SK-MEL-5 (cell line): ENCODE data around the gene HMGXB4. TPM values are rescaled to one million over a fixed set of nuclear protein-coding genes. Genes with fewer than 3 reads are reported as not detected.

Experiments used
- DNase-seq: peaks from one replicate; pipeline ENCODE4 v3.0.0-alpha.2; 2016; ENCODE audit warnings: low read depth, low spot score
- in situ Hi-C: cut with HindIII; loops from 2 replicates; pipeline ENCODE4 v1.10.0; 2016; ENCODE audit warnings: low sequenced_read_pairs, high pct_unique_total_duplicates, low pct_unique_long_range_greater_than_20kb
- total RNA-seq: library from RNA; depleted of rRNA; stranded (reverse); fragments of >200 nt; shearing (Covaris generic); gene quantifications from 2 replicates; pipeline ENCODE4 v1.2.3, GENCODE V29; 2014

The HMGXB4 gene
- total RNA-seq, 1 experiment from 2014 or later = 15.1 TPM

DNA sequence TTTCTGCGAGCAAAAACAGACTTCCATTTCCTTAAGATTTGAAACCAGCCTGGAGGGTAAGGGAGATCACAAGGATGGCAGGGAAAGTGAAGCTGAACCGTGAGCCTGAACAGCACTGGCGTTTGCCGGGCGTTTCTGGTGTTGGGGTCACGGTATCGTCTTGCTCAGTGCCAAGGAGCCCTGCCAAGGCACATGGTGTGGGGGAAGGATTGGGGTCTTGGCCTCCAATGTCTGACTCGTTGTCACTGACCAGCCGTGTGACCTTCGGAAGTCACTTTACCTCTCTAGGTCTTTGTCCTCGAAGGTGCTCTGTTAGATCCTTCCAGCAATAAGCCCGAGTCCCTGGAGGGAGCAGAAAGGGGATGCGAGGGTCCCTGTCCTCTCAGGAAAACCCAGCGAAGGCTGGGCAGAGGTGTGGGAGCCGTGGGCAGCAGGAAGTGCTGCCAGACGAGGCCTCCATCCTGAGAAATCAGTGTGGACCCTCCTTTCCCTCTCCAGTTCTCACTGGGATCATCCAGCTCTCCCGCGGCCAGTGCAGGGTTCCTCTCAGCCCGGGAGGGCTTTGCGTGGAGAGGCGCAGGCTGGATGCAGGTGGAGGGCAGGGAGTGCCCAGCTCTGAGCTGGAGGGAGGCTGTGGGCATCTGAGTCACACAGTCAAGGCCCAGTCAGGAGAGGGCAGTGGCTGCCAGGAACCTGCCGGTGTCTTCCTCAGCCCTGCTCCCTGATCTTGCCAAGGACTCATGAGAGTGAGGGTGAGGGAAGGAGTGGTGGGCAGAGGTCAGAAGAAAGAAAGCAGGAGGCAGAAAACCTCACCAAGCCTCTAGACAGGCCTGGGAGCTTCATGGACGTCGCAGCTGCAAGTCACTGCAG is 61.3 kb downstream of the HMGXB4 start:
- in situ Hi-C loops = no loop called here
- DNase-seq = no peak

DNA sequence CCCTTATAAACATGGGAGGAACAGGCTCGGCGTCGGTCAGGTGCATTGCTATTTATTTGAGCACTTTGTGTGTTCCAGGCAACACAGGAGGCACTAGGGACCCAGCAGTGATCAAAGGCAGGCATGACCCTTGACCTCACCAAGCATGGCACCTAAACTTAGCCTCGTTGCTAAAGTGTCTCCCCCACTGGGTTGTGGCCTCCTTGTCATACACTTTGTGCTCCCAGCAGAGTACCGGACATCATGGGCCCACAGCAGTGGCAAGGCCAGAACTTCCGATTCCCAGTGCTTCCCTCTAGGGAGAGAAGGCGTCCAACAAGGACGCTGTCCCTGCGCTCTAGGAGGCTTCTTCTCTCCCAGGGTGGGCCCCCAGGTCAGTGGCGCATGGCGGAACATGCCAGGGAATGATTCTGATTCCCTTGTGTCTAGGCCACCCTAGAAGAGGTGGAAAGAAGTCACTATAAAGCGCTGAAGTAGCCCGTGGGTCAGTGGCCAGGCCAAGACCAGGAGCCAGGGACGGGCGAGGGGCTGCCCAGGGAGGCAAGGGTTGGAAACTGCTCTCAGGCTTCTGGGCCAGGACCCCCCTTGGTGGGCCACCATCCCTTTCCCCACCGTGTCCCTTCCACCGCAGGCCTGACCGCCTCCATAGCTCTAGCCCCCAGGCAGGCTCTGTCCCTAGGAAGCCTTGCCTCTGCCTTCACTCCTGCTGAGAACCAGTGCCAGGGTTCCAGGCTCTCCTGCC is 62.1 kb downstream of the HMGXB4 start:
- no peak for DNase-seq
- in situ Hi-C loops = no loop called here

DNA sequence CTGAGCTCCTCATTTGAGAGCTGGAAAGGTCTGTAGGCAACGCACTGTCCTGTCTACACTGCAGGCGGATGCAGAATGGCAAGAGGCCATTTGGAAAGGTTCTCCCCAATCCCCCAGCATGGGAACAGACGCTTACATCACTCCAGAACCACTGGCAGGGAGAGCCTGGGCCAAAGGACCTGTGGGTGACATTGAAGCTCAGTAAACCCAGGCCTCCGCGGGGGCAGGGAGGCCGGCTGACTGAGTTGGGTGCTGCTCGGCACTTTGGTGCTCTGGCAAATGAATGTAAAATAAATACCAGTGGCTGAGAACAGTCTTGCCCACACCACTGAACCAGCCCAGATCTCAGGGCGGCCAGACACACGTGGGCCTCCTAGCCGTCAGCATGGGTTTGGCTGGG is 64.8 kb downstream of the HMGXB4 start:
- no peak for DNase-seq
- in situ Hi-C loops = no loop called here

DNA sequence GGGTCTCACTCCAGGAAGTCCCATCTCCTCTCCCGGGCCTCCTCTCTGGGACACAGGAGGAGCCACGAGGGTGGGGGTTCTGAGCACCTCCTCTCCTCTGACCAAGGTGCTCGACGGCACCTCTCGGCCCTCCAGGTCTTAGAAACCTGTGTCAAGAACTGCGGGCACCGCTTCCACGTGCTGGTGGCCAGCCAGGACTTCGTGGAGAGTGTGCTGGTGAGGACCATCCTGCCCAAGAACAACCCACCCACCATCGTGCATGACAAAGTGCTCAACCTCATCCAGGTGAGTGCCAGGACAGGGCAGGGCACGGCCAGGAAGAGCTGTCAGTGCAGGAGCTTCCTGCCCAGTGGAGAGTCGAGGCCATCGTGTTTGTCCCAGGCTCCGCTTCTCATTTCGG is 65.6 kb downstream of the HMGXB4 start:
- DNase-seq = no peak
- in situ Hi-C loops = no loop called here

DNA sequence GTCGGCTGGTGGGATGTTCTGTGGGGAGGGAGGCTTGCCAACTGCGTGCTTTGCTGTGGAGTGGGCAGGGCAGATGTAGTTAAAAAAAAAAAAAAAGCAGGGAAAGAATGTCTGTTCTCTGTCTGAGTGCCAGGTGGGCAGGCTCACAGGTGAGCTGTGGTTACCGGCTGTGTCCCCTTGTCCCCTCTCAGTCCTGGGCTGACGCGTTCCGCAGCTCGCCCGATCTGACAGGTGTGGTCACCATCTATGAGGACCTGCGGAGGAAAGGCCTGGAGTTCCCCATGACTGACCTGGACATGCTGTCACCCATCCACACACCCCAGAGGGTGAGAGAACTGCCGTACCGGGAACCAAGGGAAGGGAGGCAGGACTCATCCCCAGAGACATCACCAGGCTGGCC is 66.0 kb downstream of the HMGXB4 start:
- in situ Hi-C loops = no loop called here
- no peak for DNase-seq

DNA sequence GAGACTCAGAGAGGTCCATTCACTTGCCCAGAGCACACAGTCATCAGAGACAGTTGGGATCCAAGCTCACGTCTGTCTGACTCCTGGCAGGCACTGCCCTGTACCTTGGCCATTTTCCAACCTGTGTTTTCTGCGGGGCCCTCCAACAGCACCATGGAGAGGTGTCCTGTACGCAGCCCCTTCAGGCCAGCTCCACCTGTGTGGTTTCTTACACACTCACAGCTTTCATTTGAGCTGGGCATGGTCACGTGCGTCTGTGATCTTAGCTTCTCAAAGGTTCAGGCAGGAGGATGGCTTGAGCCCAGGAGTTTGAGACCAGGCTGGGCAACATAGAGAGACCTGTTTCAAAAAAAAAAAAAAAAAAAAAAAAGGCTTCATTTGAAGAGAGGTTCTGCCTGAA is 66.8 kb downstream of the HMGXB4 start:
- DNase-seq = no peak
- in situ Hi-C loops = no loop called here

DNA sequence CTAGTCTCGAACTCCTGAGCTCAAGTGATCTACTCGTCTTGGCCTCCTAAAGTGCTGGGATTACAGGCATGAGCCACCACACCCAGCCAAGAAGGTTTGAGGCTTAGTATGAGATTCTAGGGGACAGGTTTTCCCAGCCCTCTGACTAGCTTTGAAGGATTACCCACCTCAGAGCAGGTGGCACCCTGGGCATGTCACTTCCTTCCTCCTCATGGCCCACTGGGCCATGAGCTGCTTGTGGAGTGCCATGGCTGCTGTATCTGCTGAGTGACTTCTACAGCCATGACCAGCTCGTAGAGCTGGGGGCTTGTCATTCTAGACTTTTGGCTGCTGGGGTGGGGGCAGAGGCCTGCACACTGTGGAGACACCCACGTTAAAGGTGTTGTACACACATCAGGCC is 67.5 kb downstream of the HMGXB4 start:
- in situ Hi-C loops = no loop called here
- DNase-seq = no peak

DNA sequence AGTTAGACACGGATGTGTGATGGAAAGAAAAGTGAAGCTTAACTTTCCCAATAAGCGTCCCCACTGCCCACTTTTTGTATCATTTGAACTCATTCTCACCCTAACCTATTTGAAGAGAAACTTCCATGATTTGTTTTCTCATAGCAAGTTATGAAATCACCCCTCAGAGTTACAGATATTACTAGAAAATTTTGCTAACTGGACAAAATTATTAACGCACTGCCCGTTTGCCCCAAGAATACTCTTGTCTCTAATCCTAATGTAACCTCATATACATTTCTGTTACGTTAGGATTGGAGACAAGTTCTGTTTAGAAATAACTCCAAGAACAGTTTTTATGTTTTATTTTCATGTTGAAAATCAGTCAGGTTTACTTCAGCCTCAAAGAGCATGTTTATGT is 67.9 kb downstream of the HMGXB4 start:
- in situ Hi-C loops = no loop called here

DNA sequence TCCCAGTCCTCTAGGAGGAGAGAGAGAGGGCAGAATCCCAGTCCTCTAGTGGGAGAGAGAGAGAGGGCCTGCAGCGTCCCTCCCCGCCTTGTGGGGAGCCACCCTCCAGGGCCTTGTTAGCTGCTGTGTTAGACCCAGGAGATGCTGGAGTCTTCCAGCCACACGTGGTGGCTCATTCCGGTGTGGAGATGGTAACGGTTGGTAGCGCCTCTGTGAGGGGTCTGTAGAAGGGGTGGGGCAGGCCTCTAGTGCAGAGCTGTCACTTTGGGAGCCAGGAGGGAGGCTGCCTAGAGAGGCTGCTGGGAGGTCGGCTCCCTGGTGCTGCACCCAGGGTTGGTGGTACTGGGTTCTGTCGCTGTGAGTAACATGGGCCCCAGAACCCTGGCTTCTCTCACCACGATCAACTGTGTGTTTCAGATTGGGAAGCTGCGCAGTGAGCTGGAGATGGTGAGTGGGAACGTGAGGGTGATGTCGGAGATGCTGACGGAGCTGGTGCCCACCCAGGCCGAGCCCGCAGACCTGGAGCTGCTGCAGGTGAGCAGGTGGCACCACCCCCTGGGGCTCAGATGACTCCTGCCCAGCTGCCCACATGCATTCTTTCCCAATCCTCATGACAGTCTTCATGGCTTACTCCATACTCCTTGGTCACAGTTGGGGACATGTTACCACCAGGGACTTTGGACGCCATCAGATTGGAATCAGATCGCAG is 69.7 kb downstream of the HMGXB4 start:
- in situ Hi-C loops = no loop called here
- no peak for DNase-seq

More for the DNA sequence above, 67.9 kb downstream of the HMGXB4 start:
- no peak for DNase-seq

DNA sequence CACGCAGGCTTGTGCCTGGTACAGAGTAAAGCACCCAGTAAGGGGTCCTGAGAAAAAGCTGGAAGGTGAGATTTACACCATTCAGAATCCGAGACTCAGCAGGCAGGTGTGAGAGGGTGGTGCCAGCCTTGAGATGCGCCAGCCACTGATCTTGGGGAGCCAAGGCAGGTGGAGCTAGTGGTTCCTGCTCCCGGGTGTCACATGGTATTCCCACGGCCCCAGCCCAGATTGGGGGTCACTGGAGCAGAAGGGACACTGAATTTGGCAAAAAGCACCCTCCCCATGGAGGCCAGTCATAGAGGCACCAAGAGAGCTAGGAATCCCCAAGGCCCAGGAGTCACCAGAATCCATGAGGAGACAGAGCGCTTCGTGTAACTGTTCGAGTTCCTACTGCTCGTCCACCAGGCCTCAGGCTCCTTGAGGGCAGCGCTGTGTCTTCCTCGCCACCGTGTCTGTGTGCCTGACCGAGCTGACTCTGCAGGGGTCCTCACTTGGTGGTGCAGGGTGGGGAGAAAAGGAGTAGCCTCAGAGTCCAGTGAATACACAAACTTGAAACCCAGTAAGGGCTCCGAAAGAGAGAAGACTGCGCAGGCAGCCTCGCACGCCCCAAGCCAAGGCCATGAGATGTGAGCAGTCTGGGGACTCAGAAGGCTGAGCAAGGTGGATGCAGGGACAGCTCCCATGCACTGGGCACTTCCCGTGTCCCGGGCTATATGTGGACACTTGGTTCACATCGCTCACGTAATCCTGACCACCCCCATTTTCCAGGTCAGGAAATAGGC is 70.6 kb downstream of the HMGXB4 start:
- in situ Hi-C loops = no loop called here
- DNase-seq = no peak

DNA sequence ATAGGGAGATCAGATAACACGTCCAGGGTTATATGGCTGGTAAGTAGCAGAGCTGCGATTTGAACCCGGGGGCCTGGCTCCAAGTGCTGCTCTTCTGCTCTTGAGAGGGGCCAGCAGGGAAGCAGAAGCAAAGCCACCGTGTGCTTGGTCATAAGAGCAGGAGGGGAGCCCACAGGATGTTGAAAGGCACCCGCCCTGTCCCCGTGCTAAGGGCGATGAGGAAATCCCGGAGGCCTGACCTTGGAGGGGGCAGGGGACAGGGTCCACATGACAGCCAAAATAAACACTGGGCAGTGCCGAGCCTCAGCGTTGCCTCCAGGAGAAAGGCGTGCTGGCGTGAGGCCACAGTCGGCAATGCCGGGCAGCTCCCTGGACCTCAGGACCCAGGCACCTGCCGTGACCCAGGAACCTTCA is 71.2 kb downstream of the HMGXB4 start:
- in situ Hi-C loops = no loop called here
- no peak for DNase-seq

DNA sequence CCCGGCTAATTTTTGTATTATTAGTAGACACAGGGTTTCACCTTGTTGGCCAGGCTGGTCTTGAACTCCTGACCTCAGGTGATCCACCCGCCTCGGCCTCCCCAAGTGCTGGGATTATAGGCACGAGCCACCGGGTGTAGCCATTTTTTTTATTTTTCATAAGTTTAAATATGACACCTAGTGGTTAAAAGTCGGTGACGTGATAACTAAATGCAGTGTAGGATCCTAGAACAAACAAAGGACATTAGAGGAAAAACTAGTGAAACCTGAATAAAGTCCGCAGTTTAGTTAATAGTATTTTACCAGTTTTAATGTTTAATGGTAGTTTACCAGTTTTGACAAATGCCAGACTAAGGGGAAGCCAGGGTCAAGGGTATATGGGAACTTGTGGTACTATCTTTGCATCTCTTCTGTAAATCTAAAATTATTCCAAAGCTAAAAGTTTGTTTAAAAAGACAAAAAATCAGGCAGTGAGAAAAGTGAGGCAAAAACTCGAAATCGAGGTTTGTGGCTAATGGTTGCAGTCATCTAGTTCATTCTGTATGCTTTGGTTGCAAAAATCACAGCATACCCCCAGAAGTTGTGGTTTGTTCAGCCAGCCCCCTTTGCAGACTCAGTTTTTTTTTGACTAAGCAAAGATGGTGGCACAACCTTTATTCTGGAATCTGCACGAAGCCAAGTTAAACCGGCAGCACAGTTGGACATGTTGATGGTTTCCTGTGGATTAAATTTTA is 72.0 kb downstream of the HMGXB4 start:
- in situ Hi-C loops = no loop called here
- no peak for DNase-seq

DNA sequence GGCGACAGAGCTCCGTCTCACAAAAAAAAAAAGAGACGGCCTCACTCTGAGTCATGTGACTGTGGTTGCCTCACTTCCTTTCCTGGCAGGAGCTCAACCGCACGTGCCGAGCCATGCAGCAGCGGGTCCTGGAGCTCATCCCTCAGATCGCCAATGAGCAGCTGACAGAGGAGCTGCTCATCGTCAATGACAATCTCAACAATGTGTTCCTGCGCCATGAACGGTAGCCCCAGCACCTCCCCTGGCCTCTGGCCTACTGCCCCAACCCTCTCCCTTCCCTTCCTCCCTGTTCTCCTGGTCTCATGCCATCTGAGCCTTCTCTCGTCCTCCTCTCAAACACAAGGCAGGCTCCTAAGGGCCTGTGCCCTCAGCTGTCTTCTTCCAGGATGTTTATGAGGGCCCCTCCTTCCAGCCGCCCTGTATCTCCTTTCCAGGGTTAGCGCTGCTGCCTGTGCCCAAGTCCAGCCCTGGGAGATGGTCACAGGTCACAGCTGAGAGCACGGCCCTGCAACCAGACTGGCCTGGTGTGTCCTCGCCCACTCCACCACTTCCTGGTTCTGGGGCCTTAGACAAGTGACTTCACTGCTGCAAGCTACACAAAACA is 73.1 kb downstream of the HMGXB4 start:
- no peak for DNase-seq
- in situ Hi-C loops = no loop called here

DNA sequence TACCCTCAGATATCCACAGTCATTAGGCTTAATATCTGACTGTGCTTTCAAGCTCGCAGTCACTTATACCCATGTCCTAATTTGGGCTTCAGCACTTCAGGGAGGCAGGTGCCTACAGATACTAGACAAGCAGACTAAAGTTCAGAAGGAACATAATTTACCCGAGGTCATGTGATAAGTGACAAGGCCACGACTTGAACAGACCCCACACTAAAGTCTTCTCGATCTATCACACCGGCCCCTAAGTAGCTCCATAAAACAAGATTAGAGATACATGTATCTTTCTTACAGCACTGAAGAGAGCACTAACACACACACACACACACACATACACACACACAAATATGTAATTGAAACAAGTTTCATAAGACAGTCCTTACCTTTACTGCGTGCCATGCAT is 75.0 kb downstream of the HMGXB4 start:
- in situ Hi-C loops = no loop called here
- no peak for DNase-seq

DNA sequence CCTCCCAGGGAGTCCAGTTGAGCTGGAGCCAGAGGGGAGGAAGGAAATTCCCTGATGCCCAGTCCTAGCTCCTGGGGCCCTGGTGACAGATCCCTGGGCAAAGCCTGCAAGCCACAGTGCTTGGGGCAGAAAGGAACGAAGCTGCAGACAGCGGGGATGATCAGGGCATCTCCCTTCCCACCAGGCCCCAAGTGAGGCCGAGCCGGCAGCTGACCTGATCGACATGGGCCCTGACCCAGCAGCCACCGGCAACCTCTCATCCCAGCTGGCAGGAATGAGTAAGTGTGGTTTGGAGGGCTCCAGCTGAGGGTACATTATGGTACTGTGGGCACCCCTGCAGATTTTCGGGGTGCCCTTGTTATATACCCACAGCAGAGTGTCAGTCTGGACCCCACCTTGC is 75.9 kb downstream of the HMGXB4 start:
- DNase-seq = no peak
- in situ Hi-C loops = no loop called here

DNA sequence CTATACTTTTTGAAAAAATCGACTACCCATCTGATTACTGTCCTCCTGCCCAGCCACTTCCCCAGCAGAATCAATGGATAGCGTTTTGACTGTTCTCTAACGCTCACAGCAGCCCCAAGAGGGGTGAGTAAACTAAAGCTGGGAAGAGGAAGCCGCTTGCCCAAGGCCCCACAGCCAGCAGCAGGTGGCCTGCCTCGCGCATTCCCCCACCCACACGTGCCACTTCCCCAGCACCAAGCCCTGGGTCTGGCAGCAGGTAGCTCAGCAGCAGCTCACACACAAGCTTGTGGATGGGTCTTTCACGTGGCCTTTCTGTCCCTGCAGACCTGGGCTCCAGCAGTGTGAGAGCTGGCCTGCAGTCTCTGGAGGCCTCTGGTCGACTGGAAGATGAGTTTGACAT is 76.7 kb downstream of the HMGXB4 start:
- DNase-seq = no peak

DNA sequence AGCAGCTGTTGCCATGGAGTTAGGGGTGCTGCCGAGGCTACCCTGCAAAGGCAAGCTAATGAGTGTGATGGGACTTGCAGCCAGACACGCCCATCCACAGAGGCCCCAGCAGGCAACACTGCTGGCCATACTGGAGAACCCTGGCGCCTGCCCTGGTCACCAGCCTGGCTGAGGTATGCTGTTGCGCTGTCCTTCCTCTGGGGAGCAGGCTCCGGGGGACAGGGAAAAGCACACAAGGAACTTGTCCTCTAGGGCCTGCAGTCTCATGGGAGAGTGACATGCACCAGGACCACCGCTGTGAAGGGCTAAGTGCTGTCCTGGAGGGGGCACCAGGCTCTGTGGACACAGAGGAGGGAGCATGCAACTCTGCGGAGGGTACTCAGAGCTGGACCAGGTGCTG is 78.2 kb downstream of the HMGXB4 start:
- in situ Hi-C loops = no loop called here
- no peak for DNase-seq

More for the DNA sequence above, 76.7 kb downstream of the HMGXB4 start:
- in situ Hi-C loops = no loop called here
